A549 (cell line): ENCODE measurements around the gene PMFBP1. TPM values are rescaled to one million over a fixed set of nuclear protein-coding genes. Genes with fewer than 3 reads are reported as not detected.

Experiments
- ATAC-seq, 2 experiments: fragments of 200-7000 bp in 1 of 2; fragments of >200 bp in 1 of 2; cut with Nextera tagmentation in 1 of 2; cut with Tn5 transposase in 1 of 2; 3 replicates each; pipeline versions ENCODE4 v1.8.0 to v1.9.1; 2018 to 2020; ENCODE audit warnings: mild to moderate bottlenecking in 1 of 2, moderate library complexity in 1 of 2
- CTCF ChIA-PET: fragments of 300-600 bp; sonication (Branson Sonifier 250); formaldehyde crosslinking; extraction: SDS; loops from one replicate; lab custom pipeline; 2021; ENCODE audit warnings: antibody characterized with exemption, inconsistent platforms; lab: Yijun Ruan, JAX
- POLR2A ChIA-PET: fragments of 350-600 bp; formaldehyde crosslinking; extraction: SDS; loops from one replicate; lab custom pipeline; 2021; ENCODE audit warnings: antibody characterized with exemption, inconsistent platforms; lab: Yijun Ruan, JAX
- DNase-seq, 2 experiments: peaks; one replicate each; pipeline versions ENCODE4 v3.0.0 to v3.0.0-alpha.2; 2011 to 2016; ENCODE audit warnings: low read depth in 1 of 2, low spot score in 1 of 2
- FAIRE-seq: peaks from 2 replicates; lab custom pipeline; 2011; peaks lifted over from hg19 to GRCh38; lab: Jason Lieb, UNC
- H3K27ac ChIP-seq, 2 experiments: fragments of >200 bp; sonication (Bioruptor Twin); formaldehyde crosslinking; 3 replicates each; pipeline ENCODE4 v1.5.1; 2016 to 2017
- H3K4me1 ChIP-seq: fragments of >200 bp; sonication (Bioruptor Twin); formaldehyde crosslinking; 3 replicates; pipeline ENCODE4 v1.6.1; 2016
- H3K4me2 ChIP-seq: fragments of >200 bp; sonication (Bioruptor Twin); formaldehyde crosslinking; 3 replicates; pipeline ENCODE4 v1.6.1; 2016
- H3K4me3 ChIP-seq: fragments of >200 bp; sonication (Bioruptor Twin); formaldehyde crosslinking; 3 replicates; pipeline ENCODE4 v1.5.1; 2016
- H3K9me3 ChIP-seq: fragments of >200 bp; sonication (Bioruptor Twin); formaldehyde crosslinking; 3 replicates; pipeline ENCODE4 v1.6.1; 2016
- BHLHE40 ChIP-seq: IDR thresholded peaks from 2 replicates; pipeline ENCODE4 v1.6.1; 2012; ENCODE audit warnings: low read depth, low read length, inconsistent platforms
- CHD4 ChIP-seq: fragments of 200-600 bp; sonication (generic); IDR thresholded peaks from 2 replicates; pipeline ENCODE4 v1.6.1; 2016; ENCODE audit warnings: antibody characterized with exemption, mild to moderate bottlenecking, borderline replicate concordance
- EHMT2 ChIP-seq: fragments of 200-600 bp; sonication (generic); IDR thresholded peaks from 2 replicates; pipeline ENCODE4 v1.6.1; 2016; ENCODE audit warnings: antibody characterized with exemption, low read depth, mild to moderate bottlenecking, moderate library complexity
- EP300 ChIP-seq, 2 experiments: fragments of >200 bp; sonication (Bioruptor Twin); formaldehyde crosslinking; IDR thresholded peaks; 2 replicates in 1 of 2; 3 replicates in 1 of 2; pipeline ENCODE4 v1.6.1; 2016 to 2017
- FOSB ChIP-seq: fragments of 250-450 bp; sonication (Bioruptor Pico); IDR thresholded peaks from 2 replicates; pipeline ENCODE4 v1.5.0; 2020; ENCODE audit warnings: mild to moderate bottlenecking, moderate library complexity
- FOXS1 ChIP-seq: fragments of 250-450 bp; sonication (Bioruptor Pico); IDR thresholded peaks from 2 replicates; pipeline ENCODE4 v1.5.0; 2020; ENCODE audit warnings: mild to moderate bottlenecking, moderate library complexity
- HOXA7 ChIP-seq: fragments of 250-450 bp; sonication (Bioruptor Pico); IDR thresholded peaks from 2 replicates; pipeline ENCODE4 v1.5.0; 2020; ENCODE audit warnings: mild to moderate bottlenecking, moderate library complexity
- HOXB5 ChIP-seq: fragments of 250-450 bp; sonication (Bioruptor Pico); IDR thresholded peaks from 2 replicates; pipeline ENCODE4 v1.5.0; 2020; ENCODE audit warnings: mild to moderate bottlenecking, moderate library complexity
- JUNB ChIP-seq: fragments of >200 bp; sonication (Bioruptor Twin); formaldehyde crosslinking; IDR thresholded peaks from 2 replicates; pipeline ENCODE4 v1.6.1; 2016
- KDM5A ChIP-seq: fragments of 200-600 bp; sonication (generic); IDR thresholded peaks from 2 replicates; pipeline ENCODE4 v1.6.1; 2016; ENCODE audit warnings: antibody characterized with exemption, mild to moderate bottlenecking
- MAFK ChIP-seq: fragments of 450-650 bp; IDR thresholded peaks from 2 replicates; pipeline ENCODE4 v1.6.1; 2014; ENCODE audit not compliant: partially characterized antibody
- MAZ ChIP-seq: fragments of 150-350 bp; IDR thresholded peaks from 2 replicates; pipeline ENCODE4 v1.6.1; 2014; ENCODE audit warnings: antibody characterized with exemption, low read depth, low read length, borderline replicate concordance
- PHF8 ChIP-seq: fragments of 200-600 bp; sonication (generic); IDR thresholded peaks from 2 replicates; pipeline ENCODE4 v1.6.1; 2016; ENCODE audit warnings: low read depth, mild to moderate bottlenecking, antibody characterized with exemption, moderate library complexity, borderline replicate concordance
- RAD21 ChIP-seq, 2 experiments: fragments of >200 bp in 1 of 2; sonication (Bioruptor Twin) in 1 of 2; formaldehyde crosslinking in 1 of 2; IDR thresholded peaks in 1 of 2; conservative IDR thresholded peaks in 1 of 2; 2 replicates in 1 of 2; 3 replicates in 1 of 2; pipeline ENCODE4 v1.6.1; 2012 to 2018; ENCODE audit warnings: inconsistent platforms in 1 of 2
- RCOR1 ChIP-seq: fragments of 150-350 bp; IDR thresholded peaks from 2 replicates; pipeline ENCODE4 v1.6.1; 2014; ENCODE audit warnings: antibody characterized with exemption, low read length, low read depth
- RNF2 ChIP-seq: fragments of 200-600 bp; sonication (generic); IDR thresholded peaks from 2 replicates; pipeline ENCODE4 v1.6.1; 2016; ENCODE audit warnings: low read depth, mild to moderate bottlenecking, antibody characterized with exemption, moderate library complexity, borderline replicate concordance
- SREBF2 ChIP-seq: fragments of 450-650 bp; IDR thresholded peaks from 2 replicates; pipeline ENCODE4 v1.6.1; 2014; ENCODE audit warnings: mild to moderate bottlenecking, moderate library complexity
- TP53 ChIP-seq: fragments of 250-450 bp; sonication (Bioruptor Pico); IDR thresholded peaks from 2 replicates; pipeline ENCODE4 v1.5.0; 2021; ENCODE audit warnings: mild to moderate bottlenecking, moderate library complexity
- ZC3H11A ChIP-seq: fragments of 450-650 bp; IDR thresholded peaks from 2 replicates; pipeline ENCODE4 v1.6.1; 2014; ENCODE audit warnings: antibody characterized with exemption, mild to moderate bottlenecking
- ZNF302 ChIP-seq: fragments of 250-450 bp; sonication (Bioruptor Pico); IDR thresholded peaks from 2 replicates; pipeline ENCODE4 v1.9.0; 2021; ENCODE audit warnings: inconsistent platforms, mild to moderate bottlenecking, moderate library complexity
- ZSCAN20 ChIP-seq: fragments of 250-450 bp; sonication (Bioruptor Pico); IDR thresholded peaks from 2 replicates; pipeline ENCODE4 v1.8.0; 2022; ENCODE audit warnings: mild to moderate bottlenecking, moderate library complexity
- WGBS: methylation state at CpG from one replicate; pipeline ENCODE4 v1.1.6; 2017; ENCODE audit errors: missing lambda C conversion rate; 5-methylcytosine and 5-hydroxymethylcytosine counted together
- polyA plus RNA-seq, 4 experiments: library from polyadenylated mRNA; depleted of rRNA in 3 of 4; stranded (reverse); fragments of >200 nt; fragmentation: RNase III in 1 of 4; extraction: RNeasy Plus Mini Kit Qiagen cat#74134 plus additional on column Dnase treatment in 1 of 4; gene quantifications; 2 replicates in 3 of 4; 3 replicates in 1 of 4; pipeline ENCODE4 v1.2.3, GENCODE V29; 2011 to 2017
- TF ChIP-seq, protein P1 (sequence below): fragments of 250-450 bp; sonication (Bioruptor Pico); IDR thresholded peaks from 2 replicates; pipeline ENCODE4 v1.5.0; 2020; ENCODE audit warnings: low read depth, mild to moderate bottlenecking, moderate library complexity
- TF ChIP-seq, protein P2 (sequence below): fragments of 150-350 bp; IDR thresholded peaks from 2 replicates; pipeline ENCODE4 v1.6.1; 2014; ENCODE audit warnings: low read depth, mild to moderate bottlenecking, low read length
- TF ChIP-seq, protein P3 (sequence below): fragments of >200 bp; sonication (Bioruptor Twin); formaldehyde crosslinking; IDR thresholded peaks from 2 replicates; pipeline ENCODE4 v1.6.1; 2016
- TF ChIP-seq, protein P4 (sequence below): IDR thresholded peaks from 2 replicates; pipeline ENCODE4 v1.6.1; 2012

PMFBP1 gene
- polyA plus RNA-seq, 2 of the 4 experiments (the other 2 are of a cell fraction), result 0.05 to 0.22 TPM

DNA sequence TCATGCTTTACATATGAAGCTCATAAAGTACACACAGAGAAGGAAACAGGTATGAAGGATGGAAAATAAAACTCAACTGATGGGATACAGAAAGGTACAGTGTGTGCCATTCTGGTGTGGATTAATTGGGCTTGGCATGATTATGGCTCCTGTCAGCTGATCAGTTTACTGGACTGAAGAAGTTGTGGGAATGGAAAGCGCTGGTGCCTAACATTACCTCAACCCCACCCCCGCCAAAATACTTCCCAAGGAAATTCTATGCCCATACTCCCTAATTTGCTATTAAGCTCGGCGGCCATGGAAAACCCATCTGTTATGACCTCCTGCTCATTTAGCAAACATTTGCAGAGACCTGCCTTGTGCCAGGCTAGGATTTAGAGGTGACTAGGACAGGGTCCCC lies 16.6 kb upstream of the PMFBP1 start:
- FAIRE-seq, result no peak
- H3K9me3 ChIP-seq, result 0 out of 3 replicates have a peak, but pooled peaks cover 3% of the 10 kb centered on the region
- WGBS, result 66% methylated on average over 4 of the region's 4 CpGs
- CTCF ChIA-PET, result no interaction called here
- H3K4me2 ChIP-seq, result no peak overlapping the region
- ATAC-seq, result no peak
- no peak overlapping the region for H3K27ac ChIP-seq
- H3K4me3 ChIP-seq, result no peak overlapping the region
- no peaks in the 10 kb centered on the region for H3K4me1 ChIP-seq
- TF ChIP-seq FOSB (no peak), ZSCAN20 (CRISPR knock-in tag) (no peak), JUNB (no peak), RAD21 (conservative IDR thresholded peaks at IDR 0.05 in 1 of 2, IDR thresholded peaks at IDR 0.05 in 1 of 2) (no peak)
- TF ChIP-seq, protein P1, sequence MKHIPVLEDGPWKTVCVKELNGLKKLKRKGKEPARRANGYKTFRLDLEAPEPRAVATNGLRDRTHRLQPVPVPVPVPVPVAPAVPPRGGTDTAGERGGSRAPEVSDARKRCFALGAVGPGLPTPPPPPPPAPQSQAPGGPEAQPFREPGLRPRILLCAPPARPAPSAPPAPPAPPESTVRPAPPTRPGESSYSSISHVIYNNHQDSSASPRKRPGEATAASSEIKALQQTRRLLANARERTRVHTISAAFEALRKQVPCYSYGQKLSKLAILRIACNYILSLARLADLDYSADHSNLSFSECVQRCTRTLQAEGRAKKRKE (CRISPR knock-in tag), result no peak
- POLR2A ChIA-PET, result no interaction called here
- DNase-seq, result no peak

DNA sequence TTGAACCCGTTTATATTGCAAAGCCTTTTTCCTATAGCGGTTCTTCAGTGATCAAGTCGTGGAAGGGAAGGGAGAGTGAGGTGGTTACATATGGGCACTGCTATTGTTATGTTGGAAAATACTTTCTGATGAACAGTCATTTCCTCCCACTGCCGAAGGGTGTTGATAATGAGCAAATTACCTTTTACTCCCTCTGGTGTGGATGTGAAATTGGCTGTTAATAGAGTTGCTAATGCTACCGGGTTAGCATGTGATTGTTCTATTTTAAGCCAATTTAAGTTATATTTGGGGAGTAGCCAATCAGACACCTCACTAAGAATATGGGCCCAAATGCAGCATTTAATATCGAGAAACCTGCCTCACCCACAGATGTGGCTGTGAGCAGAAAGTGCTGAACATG lies 15.6 kb upstream of the PMFBP1 start:
- DNase-seq (no peak), ATAC-seq (no peak), FAIRE-seq (no peak)
- 40% methylated on average over 6 of the region's 6 CpGs for WGBS
- Histone ChIP-seq H3K4me3 (no peak overlapping the region), H3K27ac (no peak overlapping the region), H3K9me3 (0 out of 3 replicates have a peak, but pooled peaks cover 3% of the 10 kb centered on the region), H3K4me1 (no peaks in the 10 kb centered on the region), H3K4me2 (no peak overlapping the region)
- ChIA-PET CTCF (no interaction called here), POLR2A (no interaction called here)
- TF ChIP-seq HOXA7 (CRISPR knock-in tag), result no peak
- TF ChIP-seq MAFK, result no peak
- TF ChIP-seq RNF2, result no peak
- TF ChIP-seq RCOR1, result no peak
- TF ChIP-seq SREBF2, result no peak
- TF ChIP-seq TP53 (CRISPR knock-in tag), result no peak
- TF ChIP-seq CHD4, result no peak
- no peak for TF ChIP-seq PHF8
- TF ChIP-seq FOXS1, result no peak
- TF ChIP-seq KDM5A, result no peak
- TF ChIP-seq, protein P2, sequence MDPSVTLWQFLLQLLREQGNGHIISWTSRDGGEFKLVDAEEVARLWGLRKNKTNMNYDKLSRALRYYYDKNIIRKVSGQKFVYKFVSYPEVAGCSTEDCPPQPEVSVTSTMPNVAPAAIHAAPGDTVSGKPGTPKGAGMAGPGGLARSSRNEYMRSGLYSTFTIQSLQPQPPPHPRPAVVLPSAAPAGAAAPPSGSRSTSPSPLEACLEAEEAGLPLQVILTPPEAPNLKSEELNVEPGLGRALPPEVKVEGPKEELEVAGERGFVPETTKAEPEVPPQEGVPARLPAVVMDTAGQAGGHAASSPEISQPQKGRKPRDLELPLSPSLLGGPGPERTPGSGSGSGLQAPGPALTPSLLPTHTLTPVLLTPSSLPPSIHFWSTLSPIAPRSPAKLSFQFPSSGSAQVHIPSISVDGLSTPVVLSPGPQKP, result no peak
- TF ChIP-seq, protein P3, sequence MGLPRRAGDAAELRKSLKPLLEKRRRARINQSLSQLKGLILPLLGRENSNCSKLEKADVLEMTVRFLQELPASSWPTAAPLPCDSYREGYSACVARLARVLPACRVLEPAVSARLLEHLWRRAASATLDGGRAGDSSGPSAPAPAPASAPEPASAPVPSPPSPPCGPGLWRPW, result no peak
- no peak for TF ChIP-seq HOXB5 (CRISPR knock-in tag)
- no peak for TF ChIP-seq EP300 (IDR thresholded peaks at IDR 0.05)

DNA sequence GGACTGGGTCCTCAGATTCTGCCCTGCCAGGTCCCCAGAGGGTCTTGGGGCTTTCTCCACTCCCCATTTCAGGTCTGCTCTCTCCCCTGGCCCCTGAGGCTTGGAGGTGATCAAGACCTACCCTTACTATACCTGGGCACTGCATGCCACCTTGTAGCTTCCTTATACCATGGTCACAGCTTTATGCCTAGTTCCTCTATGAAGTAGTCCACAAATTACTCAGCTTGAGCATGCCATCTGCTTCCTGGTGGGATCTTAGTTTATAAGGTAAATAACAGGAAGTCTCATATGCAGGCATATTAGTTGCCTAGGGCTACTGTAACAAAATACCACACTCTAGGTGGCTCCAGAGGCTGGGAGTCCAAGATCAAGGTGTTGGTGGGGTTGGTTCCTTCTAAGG lies 11.0 kb upstream of the PMFBP1 start:
- Histone ChIP-seq H3K27ac (no peak overlapping the region), H3K4me3 (no peak overlapping the region), H3K4me1 (no peaks in the 10 kb centered on the region), H3K9me3 (0 out of 3 replicates have a peak, but pooled peaks cover 3% of the 10 kb centered on the region), H3K4me2 (no peak overlapping the region)
- ChIA-PET CTCF (no interaction called here), POLR2A (no interaction called here)
- no peak for FAIRE-seq
- TF ChIP-seq EHMT2, result no peak
- TF ChIP-seq BHLHE40, result no peak
- no peak for TF ChIP-seq ZC3H11A
- no peak for TF ChIP-seq MAZ
- TF ChIP-seq, protein P3, result no peak
- no peak for TF ChIP-seq ZNF302 (CRISPR knock-in tag)
- TF ChIP-seq, protein P4, sequence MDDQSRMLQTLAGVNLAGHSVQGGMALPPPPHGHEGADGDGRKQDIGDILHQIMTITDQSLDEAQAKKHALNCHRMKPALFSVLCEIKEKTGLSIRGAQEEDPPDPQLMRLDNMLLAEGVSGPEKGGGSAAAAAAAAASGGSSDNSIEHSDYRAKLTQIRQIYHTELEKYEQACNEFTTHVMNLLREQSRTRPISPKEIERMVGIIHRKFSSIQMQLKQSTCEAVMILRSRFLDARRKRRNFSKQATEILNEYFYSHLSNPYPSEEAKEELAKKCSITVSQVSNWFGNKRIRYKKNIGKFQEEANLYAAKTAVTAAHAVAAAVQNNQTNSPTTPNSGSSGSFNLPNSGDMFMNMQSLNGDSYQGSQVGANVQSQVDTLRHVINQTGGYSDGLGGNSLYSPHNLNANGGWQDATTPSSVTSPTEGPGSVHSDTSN, result no peak
- ATAC-seq, result no peak
- no peak for DNase-seq
